ENCODE measurements around the gene MYH10. TPM values are rescaled to one million over a fixed set of nuclear protein-coding genes. Genes with fewer than 3 reads are reported as not detected.

Gene MYH10
- total RNA-seq, 1 donor from 2014 or later = 13.2 TPM

- Mint-ChIP-seq H3K27ac (peak within 1 kb of the TSS; percentile 95), H3K4me1 (ENCODE audit: low read depth) (peaks cover 24% of the 10 kb centered on the region), H3K27me3 (ENCODE audit: low read depth) (no peaks in the 10 kb centered on the region), H3K4me3 (ENCODE audit: low read depth) (peak within 1 kb of the TSS; percentile 98), H3K9me3 (no peaks in the 10 kb centered on the region), H3K36me3 (ENCODE audit: low read depth) (peaks cover 24% of the 10 kb centered on the region)
- peak; percentile 98 for DNase-seq (ENCODE audit: low spot score)
- intact Hi-C loops (cut with micrococcal nuclease) = loop anchor here (1.0 to 5.0 kb wide), 2 partner anchors 52 to 197 kb away; partner anchors contain the start of genes MYH10 and RPL26
Observed at GRCh38 chr17:8435245-8436168, 195.0 kb downstream of the MYH10 start, which contains the start of gene NDEL1. NDEL1 (plus strand) TSS chr17:8435884; CDS start chr17:8444272, 8,388 bp downstream.

GRCh38 chr17:8430966-8431365 is 199.6 kb downstream of the MYH10 start:
- intact Hi-C loops (cut with micrococcal nuclease) = no loop called here
- no peak for DNase-seq (ENCODE audit: low spot score)
- H3K4me1 Mint-ChIP-seq (ENCODE audit: low read depth) = no peaks in the 10 kb centered on the region
- no peak overlapping the region for H3K27ac Mint-ChIP-seq
- peaks cover 8% of the 10 kb centered on the region for H3K27me3 Mint-ChIP-seq (ENCODE audit: low read depth)
- H3K36me3 Mint-ChIP-seq (ENCODE audit: low read depth) = no peaks in the 10 kb centered on the region
- H3K9me3 Mint-ChIP-seq = no peaks in the 10 kb centered on the region
- H3K4me3 Mint-ChIP-seq (ENCODE audit: low read depth) = no peak overlapping the region

GRCh38 chr17:8426802-8427201 is 203.7 kb downstream of the MYH10 start:
- intact Hi-C loops (cut with micrococcal nuclease) = no loop called here
- H3K27ac Mint-ChIP-seq = no peak overlapping the region
- no peaks in the 10 kb centered on the region for H3K36me3 Mint-ChIP-seq (ENCODE audit: low read depth)
- peak; percentile 4 for DNase-seq (ENCODE audit: low spot score)
- no peak overlapping the region for H3K4me3 Mint-ChIP-seq (ENCODE audit: low read depth)
- no peaks in the 10 kb centered on the region for H3K9me3 Mint-ChIP-seq
- H3K4me1 Mint-ChIP-seq (ENCODE audit: low read depth) = no peaks in the 10 kb centered on the region
- H3K27me3 Mint-ChIP-seq (ENCODE audit: low read depth) = peaks cover 25% of the 10 kb centered on the region

GRCh38 chr17:8426094-8426720 is 204.3 kb downstream of the MYH10 start:
- Mint-ChIP-seq H3K9me3 (no peaks in the 10 kb centered on the region), H3K27me3 (ENCODE audit: low read depth) (peaks cover 27% of the 10 kb centered on the region), H3K27ac (no peak overlapping the region), H3K36me3 (ENCODE audit: low read depth) (no peaks in the 10 kb centered on the region), H3K4me3 (ENCODE audit: low read depth) (no peak overlapping the region), H3K4me1 (ENCODE audit: low read depth) (no peaks in the 10 kb centered on the region)
- intact Hi-C loops (cut with micrococcal nuclease) = no loop called here
- DNase-seq (ENCODE audit: low spot score) = peak; percentile 4

Other genes with a start within 250 kb of the MYH10 start
- gene RPL26, start 247.5 kb downstream of the MYH10 start, total RNA-seq = 2,352 and 2,379 TPM in 2 replicates
- not detected in 2 replicates for gene RNF222, start 232.9 kb downstream of the MYH10 start, total RNA-seq
- gene NDEL1, start 194.8 kb downstream of the MYH10 start, total RNA-seq = 66.6 and 66.9 TPM in 2 replicates
- gene CCDC42, start 114.1 kb upstream of the MYH10 start, total RNA-seq = 0.21 and 0.75 TPM in 2 replicates
- gene SPDYE4, start 127.8 kb upstream of the MYH10 start, total RNA-seq = not detected in 2 replicates
- gene MFSD6L, start 168.6 kb upstream of the MYH10 start, total RNA-seq = 0.64 and 0.94 TPM in 2 replicates
- 9.8 and 10.1 TPM in 2 replicates for gene PIK3R6, start 236.9 kb upstream of the MYH10 start, total RNA-seq

Data from activated T-helper 2 cell treated with anti-CD3 and anti-CD28 coated beads, Interferon-gamma antibody, Interleukin-2, Interleukin-4, amounts not matched to agents 10 μg/mL and 5 μg/mL and 100 μg/mL, durations not matched to agents 14 hours and 24 hours and 36 hours (primary cell).